Activated naive CD8-positive, alpha-beta T cell treated with anti-CD3 and anti-CD28 coated beads, Interleukin-2, amount 10 ng/mL, durations not matched to agents 7 days and 5 days (primary cell): ENCODE data around the gene OLFML1. TPM values are rescaled to one million over a fixed set of nuclear protein-coding genes. Genes with fewer than 3 reads are reported as not detected.

Experiments
- ATAC-seq: fragments of 150-1000 bp; cut with Tn5 transposase; one replicate; pipeline ENCODE4 v1.10.0; 2021; ENCODE audit warnings: low read depth, moderate library complexity
- POLR2A ChIA-PET: fragments of 350-600 bp; sonication (Branson Sonifier 250); formaldehyde crosslinking; loops from one replicate; lab custom pipeline; 2021; ENCODE audit warnings: antibody characterized with exemption; lab: Charles Lee
- DNase-seq: peaks from one replicate; pipeline ENCODE4 v3.0.0; 2021
- H3K27ac Mint-ChIP-seq: one replicate; pipeline ENCODE4 v1.8.0; 2022; ENCODE audit warnings: mild to moderate bottlenecking, mixed read lengths
- H3K27me3 Mint-ChIP-seq: one replicate; pipeline ENCODE4 v1.8.0; 2022; ENCODE audit warnings: mild to moderate bottlenecking, moderate library complexity, mixed read lengths
- H3K36me3 Mint-ChIP-seq: one replicate; pipeline ENCODE4 v1.8.0; 2021; ENCODE audit warnings: mild to moderate bottlenecking, mixed read lengths
- H3K4me1 Mint-ChIP-seq: one replicate; pipeline ENCODE4 v1.8.0; 2021; ENCODE audit warnings: mixed read lengths
- H3K4me3 Mint-ChIP-seq: one replicate; pipeline ENCODE4 v1.8.0; 2022; ENCODE audit warnings: mild to moderate bottlenecking, moderate library complexity, mixed read lengths
- H3K9me3 Mint-ChIP-seq: one replicate; pipeline ENCODE4 v1.8.0; 2021; ENCODE audit warnings: mixed read lengths
- total RNA-seq, 2 experiments: library from RNA; stranded (reverse); gene quantifications; one replicate each; pipeline ENCODE4 v1.2.3, GENCODE V29; 2021

The OLFML1 gene
- total RNA-seq, 2 experiments from 2014 or later = not detected

- Mint-ChIP-seq H3K4me3 (no peak overlapping the region), H3K27me3 (no peaks in the 10 kb centered on the region)
Measured at GRCh38 chr11:7451520-7451919, 33.8 kb upstream of the OLFML1 start.

GRCh38 chr11:7451952-7452494 lies 33.3 kb upstream of the OLFML1 start:
- Mint-ChIP-seq H3K9me3 (no peaks in the 10 kb centered on the region), H3K4me1 (no peaks in the 10 kb centered on the region), H3K36me3 (no peaks in the 10 kb centered on the region), H3K27me3 (no peaks in the 10 kb centered on the region), H3K27ac (no peak overlapping the region), H3K4me3 (no peak overlapping the region)
- DNase-seq (no peak), ATAC-seq (no peak)
- POLR2A ChIA-PET = no interaction called here

More at GRCh38 chr11:7451520-7451919, 33.8 kb upstream of the OLFML1 start:
- DNase-seq (no peak), ATAC-seq (no peak)
- POLR2A ChIA-PET = no interaction called here
- H3K9me3 Mint-ChIP-seq = no peaks in the 10 kb centered on the region
- H3K27ac Mint-ChIP-seq = no peak overlapping the region
- no peaks in the 10 kb centered on the region for H3K4me1 Mint-ChIP-seq
- no peaks in the 10 kb centered on the region for H3K36me3 Mint-ChIP-seq

GRCh38 chr11:7454854-7455253 lies 30.5 kb upstream of the OLFML1 start:
- Mint-ChIP-seq H3K4me1 (no peaks in the 10 kb centered on the region), H3K36me3 (no peaks in the 10 kb centered on the region), H3K27ac (no peak overlapping the region), H3K4me3 (no peak overlapping the region), H3K9me3 (no peaks in the 10 kb centered on the region), H3K27me3 (no peaks in the 10 kb centered on the region)
- ATAC-seq (no peak), DNase-seq (no peak)
- POLR2A ChIA-PET = no interaction called here

- Mint-ChIP-seq H3K36me3 (no peaks in the 10 kb centered on the region), H3K4me3 (no peak overlapping the region), H3K27ac (no peak overlapping the region), H3K27me3 (no peaks in the 10 kb centered on the region), H3K9me3 (no peaks in the 10 kb centered on the region), H3K4me1 (no peaks in the 10 kb centered on the region)
- POLR2A ChIA-PET = no interaction called here
- no peak for ATAC-seq
- no peak for DNase-seq
Measured at GRCh38 chr11:7457211-7457610, 28.1 kb upstream of the OLFML1 start.

- H3K4me3 Mint-ChIP-seq = no peak overlapping the region
- no peaks in the 10 kb centered on the region for H3K36me3 Mint-ChIP-seq
- ATAC-seq (no peak), DNase-seq (no peak)
- H3K9me3 Mint-ChIP-seq = no peaks in the 10 kb centered on the region
- POLR2A ChIA-PET = no interaction called here
- no peaks in the 10 kb centered on the region for H3K4me1 Mint-ChIP-seq
- no peaks in the 10 kb centered on the region for H3K27me3 Mint-ChIP-seq
- H3K27ac Mint-ChIP-seq = no peak overlapping the region
Measured at GRCh38 chr11:7462706-7463105, 22.6 kb upstream of the OLFML1 start.

GRCh38 chr11:7467652-7468051 lies 17.7 kb upstream of the OLFML1 start:
- Mint-ChIP-seq H3K4me1 (no peaks in the 10 kb centered on the region), H3K27ac (no peak overlapping the region), H3K4me3 (no peak overlapping the region), H3K27me3 (no peaks in the 10 kb centered on the region), H3K36me3 (no peaks in the 10 kb centered on the region), H3K9me3 (no peaks in the 10 kb centered on the region)
- no peak for ATAC-seq
- no peak for DNase-seq
- POLR2A ChIA-PET = no interaction called here

GRCh38 chr11:7469351-7469865 lies 15.9 kb upstream of the OLFML1 start:
- DNase-seq = no peak
- ATAC-seq = no peak
- no peaks in the 10 kb centered on the region for H3K36me3 Mint-ChIP-seq
- H3K27me3 Mint-ChIP-seq = no peaks in the 10 kb centered on the region
- H3K9me3 Mint-ChIP-seq = no peaks in the 10 kb centered on the region
- H3K4me1 Mint-ChIP-seq = no peaks in the 10 kb centered on the region
- H3K27ac Mint-ChIP-seq = no peak overlapping the region
- H3K4me3 Mint-ChIP-seq = no peak overlapping the region
- POLR2A ChIA-PET = no interaction called here

- Mint-ChIP-seq H3K4me3 (no peak overlapping the region), H3K27ac (no peak overlapping the region), H3K27me3 (peaks cover under 1% of the 10 kb centered on the region), H3K36me3 (no peaks in the 10 kb centered on the region), H3K4me1 (no peaks in the 10 kb centered on the region), H3K9me3 (no peaks in the 10 kb centered on the region)
- POLR2A ChIA-PET = no interaction called here
- DNase-seq (no peak), ATAC-seq (no peak)
Measured at GRCh38 chr11:7471071-7471470, 14.2 kb upstream of the OLFML1 start.

- DNase-seq (no peak), ATAC-seq (no peak)
- Mint-ChIP-seq H3K9me3 (no peaks in the 10 kb centered on the region), H3K4me3 (no peak overlapping the region), H3K36me3 (no peaks in the 10 kb centered on the region), H3K4me1 (no peaks in the 10 kb centered on the region), H3K27me3 (peaks cover 2% of the 10 kb centered on the region), H3K27ac (no peak overlapping the region)
- POLR2A ChIA-PET = no interaction called here
Measured at GRCh38 chr11:7473717-7474116, 11.6 kb upstream of the OLFML1 start.

GRCh38 chr11:7480113-7480512 lies 5.2 kb upstream of the OLFML1 start:
- H3K27ac Mint-ChIP-seq = no peak overlapping the region
- DNase-seq = no peak
- no peaks in the 10 kb centered on the region for H3K9me3 Mint-ChIP-seq
- H3K27me3 Mint-ChIP-seq = peaks cover 2% of the 10 kb centered on the region
- no peak for ATAC-seq
- no peak overlapping the region for H3K4me3 Mint-ChIP-seq
- no peaks in the 10 kb centered on the region for H3K36me3 Mint-ChIP-seq
- POLR2A ChIA-PET = no interaction called here
- no peaks in the 10 kb centered on the region for H3K4me1 Mint-ChIP-seq

- H3K4me1 Mint-ChIP-seq = no peaks in the 10 kb centered on the region
- no peak for ATAC-seq
- H3K27me3 Mint-ChIP-seq = no peaks in the 10 kb centered on the region
- H3K9me3 Mint-ChIP-seq = no peaks in the 10 kb centered on the region
- H3K36me3 Mint-ChIP-seq = no peaks in the 10 kb centered on the region
- DNase-seq = no peak
- no peak overlapping the region for H3K4me3 Mint-ChIP-seq
- H3K27ac Mint-ChIP-seq = no peak overlapping the region
- POLR2A ChIA-PET = no interaction called here
Measured at GRCh38 chr11:7484131-7484530, 1.2 kb upstream of the OLFML1 start.

- no peak overlapping the region for H3K27ac Mint-ChIP-seq
- no peak overlapping the region for H3K4me3 Mint-ChIP-seq
- H3K4me1 Mint-ChIP-seq = no peaks in the 10 kb centered on the region
- H3K36me3 Mint-ChIP-seq = no peaks in the 10 kb centered on the region
- POLR2A ChIA-PET = no interaction called here
- no peaks in the 10 kb centered on the region for H3K27me3 Mint-ChIP-seq
- no peak for DNase-seq
- ATAC-seq = no peak
- no peaks in the 10 kb centered on the region for H3K9me3 Mint-ChIP-seq
Measured at GRCh38 chr11:7484645-7485044, 661 bp upstream of the OLFML1 start.

- Mint-ChIP-seq H3K9me3 (no peaks in the 10 kb centered on the region), H3K36me3 (no peaks in the 10 kb centered on the region), H3K27ac (no peak overlapping the region), H3K27me3 (peaks cover 3% of the 10 kb centered on the region), H3K4me1 (no peaks in the 10 kb centered on the region), H3K4me3 (no peak overlapping the region)
- ATAC-seq (no peak), DNase-seq (no peak)
- POLR2A ChIA-PET = no interaction called here
Measured at GRCh38 chr11:7486098-7486780, 933 bp downstream of the OLFML1 start.

- DNase-seq (no peak), ATAC-seq (no peak)
- no peak overlapping the region for H3K4me3 Mint-ChIP-seq
- no peaks in the 10 kb centered on the region for H3K36me3 Mint-ChIP-seq
- no peaks in the 10 kb centered on the region for H3K4me1 Mint-ChIP-seq
- peaks cover 3% of the 10 kb centered on the region for H3K27me3 Mint-ChIP-seq
- POLR2A ChIA-PET = no interaction called here
- H3K27ac Mint-ChIP-seq = no peak overlapping the region
- no peaks in the 10 kb centered on the region for H3K9me3 Mint-ChIP-seq
Measured at GRCh38 chr11:7486781-7487140, 1.5 kb downstream of the OLFML1 start.
